ENCODE results near the gene CCDC186. TPM values are rescaled to one million over a fixed set of nuclear protein-coding genes. Genes with fewer than 3 reads are reported as not detected.

The CCDC186 gene
- total RNA-seq, 1 donor from 2014 or later, result 13.9 TPM

DNA sequence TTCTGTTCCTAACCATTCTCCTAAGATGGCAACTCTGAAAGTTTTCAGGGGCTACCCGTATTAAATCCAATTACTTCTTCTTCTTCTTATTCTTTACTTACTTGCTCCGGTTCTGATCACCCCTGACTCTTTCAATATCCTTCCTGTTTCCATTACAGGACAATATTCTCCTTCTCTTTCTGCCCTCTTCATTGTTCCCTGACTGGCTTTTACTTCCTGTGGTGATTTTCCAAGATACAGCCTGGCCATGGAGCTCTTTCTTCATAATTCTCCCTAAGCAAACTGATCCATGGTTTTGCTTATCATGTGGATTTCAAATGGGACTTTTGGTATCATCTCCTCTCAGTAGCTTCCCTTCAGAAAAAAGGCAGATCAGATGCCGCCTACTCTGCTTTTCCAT, 35.4 kb downstream of the CCDC186 start:
- H3K27ac Mint-ChIP-seq, result no peak overlapping the region
- no peak for DNase-seq (ENCODE audit: low spot score)
- intact Hi-C loops (cut with micrococcal nuclease), result no loop called here
- H3K9me3 Mint-ChIP-seq, result no peaks in the 10 kb centered on the region
- H3K4me3 Mint-ChIP-seq (ENCODE audit: low read depth), result no peak overlapping the region
- no peaks in the 10 kb centered on the region for H3K4me1 Mint-ChIP-seq (ENCODE audit: low read depth)
- no peaks in the 10 kb centered on the region for H3K27me3 Mint-ChIP-seq (ENCODE audit: low read depth)
- H3K36me3 Mint-ChIP-seq (ENCODE audit: low read depth), result peaks cover 41% of the 10 kb centered on the region

DNA sequence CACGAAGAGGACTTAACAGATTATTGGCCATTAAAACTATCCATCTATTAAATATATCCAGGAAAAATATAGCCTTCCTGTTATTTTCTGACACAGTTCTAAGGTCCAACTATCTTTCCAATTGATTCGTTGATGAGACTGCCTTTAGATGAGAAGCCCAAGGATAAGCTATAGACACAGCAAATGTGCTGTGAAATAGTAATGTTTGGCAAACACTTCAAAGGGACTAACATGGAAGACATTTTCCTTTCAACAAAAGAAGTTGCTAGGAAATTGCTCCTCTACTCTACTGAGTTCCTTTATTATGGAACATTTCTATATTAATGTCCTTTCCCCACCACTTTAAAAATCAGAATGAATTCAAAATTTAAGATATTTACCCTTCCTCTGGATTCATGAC, 38.5 kb downstream of the CCDC186 start:
- Mint-ChIP-seq H3K27ac (no peak overlapping the region), H3K9me3 (no peaks in the 10 kb centered on the region), H3K4me3 (ENCODE audit: low read depth) (no peak overlapping the region), H3K4me1 (ENCODE audit: low read depth) (peaks cover 2% of the 10 kb centered on the region), H3K27me3 (ENCODE audit: low read depth) (no peaks in the 10 kb centered on the region), H3K36me3 (ENCODE audit: low read depth) (peaks cover 46% of the 10 kb centered on the region)
- no peak for DNase-seq (ENCODE audit: low spot score)
- intact Hi-C loops (cut with micrococcal nuclease), result no loop called here

DNA sequence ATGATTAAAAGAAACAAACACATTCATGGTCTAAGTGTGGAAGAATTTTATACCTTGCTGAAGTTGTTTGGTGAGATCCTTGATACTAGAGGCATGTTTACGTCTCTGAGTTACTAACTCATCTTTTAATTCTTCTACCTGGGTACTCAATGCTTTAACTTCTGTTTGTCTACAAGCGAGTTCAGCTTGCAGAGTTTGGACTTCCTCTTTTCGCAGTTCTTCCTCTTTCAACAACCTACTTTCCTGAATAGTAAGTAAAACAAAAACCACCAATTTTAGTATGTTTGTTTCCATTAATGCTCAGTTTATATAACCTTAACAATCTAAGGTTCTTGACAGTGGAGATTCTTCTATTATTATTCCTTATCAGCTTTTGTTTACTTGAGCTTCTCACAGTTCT, 42.9 kb downstream of the CCDC186 start:
- no peak for DNase-seq (ENCODE audit: low spot score)
- Mint-ChIP-seq H3K4me1 (ENCODE audit: low read depth) (peaks cover 2% of the 10 kb centered on the region), H3K27me3 (ENCODE audit: low read depth) (no peaks in the 10 kb centered on the region), H3K9me3 (no peaks in the 10 kb centered on the region), H3K4me3 (ENCODE audit: low read depth) (no peak overlapping the region), H3K36me3 (ENCODE audit: low read depth) (peaks cover 57% of the 10 kb centered on the region), H3K27ac (no peak overlapping the region)
- intact Hi-C loops (cut with micrococcal nuclease), result no loop called here

DNA sequence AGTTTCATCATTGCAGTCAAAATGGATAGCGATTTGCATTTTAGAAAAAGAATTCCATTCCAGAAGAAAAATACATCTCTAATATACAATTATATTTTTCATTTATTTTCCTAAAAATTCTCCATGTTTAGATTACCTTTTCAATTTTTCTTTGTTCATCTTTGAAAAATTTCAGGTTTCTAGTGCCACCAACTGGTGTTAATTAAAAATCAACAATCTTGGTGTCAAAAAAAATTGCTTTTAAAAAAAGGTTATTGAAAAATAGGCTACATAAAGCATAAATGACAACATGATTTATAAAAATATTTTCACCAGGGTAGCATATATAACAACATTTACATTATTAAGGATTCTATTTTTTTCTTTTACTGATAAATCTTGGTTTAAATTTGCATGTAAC, 53.0 kb downstream of the CCDC186 start:
- no peak for DNase-seq (ENCODE audit: low spot score)
- H3K4me3 Mint-ChIP-seq (ENCODE audit: low read depth), result no peak overlapping the region
- H3K4me1 Mint-ChIP-seq (ENCODE audit: low read depth), result no peaks in the 10 kb centered on the region
- H3K9me3 Mint-ChIP-seq, result no peaks in the 10 kb centered on the region
- no peak overlapping the region for H3K27ac Mint-ChIP-seq
- intact Hi-C loops (cut with micrococcal nuclease), result no loop called here
- H3K27me3 Mint-ChIP-seq (ENCODE audit: low read depth), result peaks cover 17% of the 10 kb centered on the region
- H3K36me3 Mint-ChIP-seq (ENCODE audit: low read depth), result peaks cover 6% of the 10 kb centered on the region

DNA sequence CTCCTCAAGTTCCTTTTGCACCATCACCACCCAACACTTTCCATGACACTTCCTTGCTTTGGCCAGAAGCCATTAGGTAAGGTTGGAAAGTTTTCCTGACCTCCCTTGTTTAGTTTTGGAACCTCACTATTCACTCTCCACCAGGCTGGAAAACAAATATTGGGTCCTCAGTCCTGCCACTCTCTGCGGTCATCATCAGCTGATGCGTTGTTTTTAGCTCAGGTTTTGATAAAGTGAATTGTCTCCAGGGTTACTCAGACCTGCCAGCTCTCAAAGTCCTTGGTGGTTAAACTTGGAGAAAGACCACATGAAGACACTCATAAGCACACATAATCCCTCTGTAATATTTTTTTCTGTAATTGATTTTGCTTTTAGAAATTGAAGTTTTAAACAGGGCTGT, 55.5 kb downstream of the CCDC186 start:
- intact Hi-C loops (cut with micrococcal nuclease), result no loop called here
- Mint-ChIP-seq H3K9me3 (no peaks in the 10 kb centered on the region), H3K27me3 (ENCODE audit: low read depth) (peaks cover 27% of the 10 kb centered on the region), H3K4me3 (ENCODE audit: low read depth) (no peak overlapping the region), H3K36me3 (ENCODE audit: low read depth) (no peaks in the 10 kb centered on the region), H3K4me1 (ENCODE audit: low read depth) (no peaks in the 10 kb centered on the region), H3K27ac (no peak overlapping the region)
- no peak for DNase-seq (ENCODE audit: low spot score)

DNA sequence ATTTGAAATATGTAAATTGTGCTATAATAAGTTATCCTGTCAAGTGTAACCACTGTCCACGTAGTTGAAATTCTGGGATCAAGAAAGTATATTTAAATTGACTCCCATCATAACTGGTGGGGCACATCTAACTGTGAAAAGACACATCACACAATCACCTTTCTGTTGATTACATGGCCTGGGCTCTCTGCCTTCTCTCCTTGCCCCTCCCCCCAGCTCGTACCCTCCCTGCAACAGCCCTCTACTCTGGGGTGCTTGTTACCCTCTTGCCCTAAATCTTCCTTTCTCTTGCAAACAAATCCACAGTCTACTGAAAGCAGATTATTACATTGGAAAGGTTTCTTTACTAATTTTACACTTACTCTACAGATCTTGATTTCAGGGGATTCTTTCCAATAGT, 56.3 kb downstream of the CCDC186 start:
- Mint-ChIP-seq H3K27me3 (ENCODE audit: low read depth) (peaks cover 28% of the 10 kb centered on the region), H3K27ac (no peak overlapping the region), H3K4me3 (ENCODE audit: low read depth) (no peak overlapping the region), H3K9me3 (no peaks in the 10 kb centered on the region), H3K4me1 (ENCODE audit: low read depth) (no peaks in the 10 kb centered on the region), H3K36me3 (ENCODE audit: low read depth) (no peaks in the 10 kb centered on the region)
- intact Hi-C loops (cut with micrococcal nuclease), result no loop called here
- DNase-seq (ENCODE audit: low spot score), result no peak

DNA sequence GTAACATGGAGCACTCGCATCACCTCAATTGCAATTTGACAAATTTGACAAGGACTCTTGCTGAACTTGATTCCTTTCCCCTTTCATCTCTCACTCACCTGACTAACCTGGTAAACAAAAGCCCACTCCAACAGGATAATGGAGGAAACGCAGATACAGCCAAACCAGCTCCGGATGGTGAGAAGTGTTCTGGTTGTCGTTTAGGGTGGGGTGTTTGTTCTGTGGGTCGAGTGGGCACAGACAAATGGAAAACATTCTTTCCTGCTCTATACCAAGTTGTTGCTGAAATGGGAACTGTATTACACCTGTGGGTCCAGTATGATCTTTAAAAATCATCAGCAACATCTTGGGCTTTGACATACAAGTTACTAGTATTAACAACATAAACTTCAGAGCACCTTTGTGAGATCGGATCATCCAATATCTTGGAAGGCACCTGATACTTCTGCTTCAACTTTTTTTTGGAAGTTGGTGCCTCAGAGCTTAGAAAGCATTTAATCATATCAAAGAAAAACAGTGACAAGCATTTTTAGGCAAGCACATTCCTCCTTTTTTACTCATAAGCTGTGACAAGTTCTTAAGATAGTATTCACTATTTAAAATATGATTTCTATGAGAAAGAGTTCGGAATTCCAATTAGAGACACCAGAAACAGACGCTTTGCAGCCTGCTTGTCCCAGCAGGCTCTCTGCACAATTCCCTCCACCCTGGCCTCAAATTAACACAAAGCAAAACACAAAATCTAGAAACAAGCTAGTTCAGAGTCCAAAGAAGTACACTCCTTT, 58.1 kb downstream of the CCDC186 start:
- Mint-ChIP-seq H3K27ac (no peak overlapping the region), H3K36me3 (ENCODE audit: low read depth) (no peaks in the 10 kb centered on the region), H3K27me3 (ENCODE audit: low read depth) (peaks cover 32% of the 10 kb centered on the region), H3K4me3 (ENCODE audit: low read depth) (no peak overlapping the region), H3K4me1 (ENCODE audit: low read depth) (no peaks in the 10 kb centered on the region), H3K9me3 (no peaks in the 10 kb centered on the region)
- no peak for DNase-seq (ENCODE audit: low spot score)
- intact Hi-C loops (cut with micrococcal nuclease), result no loop called here

DNA sequence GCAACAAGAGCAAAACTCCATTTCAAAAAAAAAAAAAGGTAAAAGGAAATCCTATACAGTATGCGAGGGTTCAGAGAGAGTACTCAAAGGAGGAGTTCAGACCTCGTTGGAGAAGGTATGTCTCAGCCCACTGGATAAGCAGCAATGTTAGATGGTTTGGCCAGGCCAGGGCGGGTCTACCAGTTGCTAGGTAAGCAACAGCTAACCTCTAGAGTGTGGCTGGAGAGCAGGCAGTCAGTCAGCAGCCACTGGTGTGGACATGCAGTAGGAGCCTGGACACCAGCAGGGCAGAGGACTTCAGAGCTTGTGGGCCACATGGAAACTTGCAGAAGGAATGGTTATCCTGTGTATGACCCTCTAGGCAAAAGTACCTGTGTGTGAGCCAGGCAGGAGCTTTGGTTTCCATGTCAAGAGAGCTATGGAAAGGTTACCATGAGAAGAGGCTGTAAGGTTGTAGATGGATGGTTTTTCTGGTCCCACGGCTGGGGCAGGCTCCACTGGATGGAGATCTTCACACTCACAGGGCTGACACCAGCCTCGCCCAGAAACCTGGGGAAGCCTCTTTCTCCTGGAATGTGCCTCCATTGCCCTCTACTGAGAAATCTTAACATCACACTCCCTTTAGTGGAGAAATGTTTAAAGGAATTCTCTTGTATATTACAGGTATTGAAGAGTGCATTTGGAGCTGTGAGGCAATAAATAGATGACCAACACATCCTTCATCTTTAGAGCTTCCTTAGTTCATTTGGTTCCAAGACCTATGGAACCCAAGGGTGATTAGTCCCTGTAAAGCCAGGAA, 63.6 kb downstream of the CCDC186 start:
- Mint-ChIP-seq H3K27me3 (ENCODE audit: low read depth) (peaks cover 33% of the 10 kb centered on the region), H3K27ac (no peak overlapping the region), H3K9me3 (no peaks in the 10 kb centered on the region), H3K4me3 (ENCODE audit: low read depth) (no peak overlapping the region), H3K36me3 (ENCODE audit: low read depth) (no peaks in the 10 kb centered on the region), H3K4me1 (ENCODE audit: low read depth) (no peaks in the 10 kb centered on the region)
- no peak for DNase-seq (ENCODE audit: low spot score)
- intact Hi-C loops (cut with micrococcal nuclease), result no loop called here

DNA sequence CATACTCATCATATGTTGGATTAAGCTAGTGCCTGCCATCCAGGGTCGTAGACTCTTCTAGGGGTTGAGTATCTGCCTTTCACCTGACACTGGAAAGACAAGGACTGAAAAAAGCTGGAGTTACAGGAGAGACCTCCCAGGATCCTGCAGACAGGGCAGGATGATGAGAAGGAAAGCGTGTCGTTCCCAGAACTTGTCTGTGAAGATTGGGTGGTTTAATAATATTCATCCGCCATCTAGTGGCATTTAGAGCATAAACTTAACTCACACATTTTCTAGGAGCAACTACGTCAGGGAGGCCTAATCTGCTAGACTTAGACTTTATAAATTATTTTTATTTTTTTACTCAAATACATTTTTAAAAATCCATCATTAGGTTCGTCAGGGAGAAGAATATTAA, 70.7 kb downstream of the CCDC186 start:
- no peak overlapping the region for H3K4me3 Mint-ChIP-seq (ENCODE audit: low read depth)
- no peak overlapping the region for H3K27ac Mint-ChIP-seq
- H3K4me1 Mint-ChIP-seq (ENCODE audit: low read depth), result peaks cover 24% of the 10 kb centered on the region
- no peak for DNase-seq (ENCODE audit: low spot score)
- H3K36me3 Mint-ChIP-seq (ENCODE audit: low read depth), result no peaks in the 10 kb centered on the region
- intact Hi-C loops (cut with micrococcal nuclease), result loop anchor here (1.0 to 5.0 kb wide), 3 partner anchors 251 to 398 kb away; partner anchors contain the start of genes DCLRE1A and NHLRC2
- H3K9me3 Mint-ChIP-seq, result no peaks in the 10 kb centered on the region
- H3K27me3 Mint-ChIP-seq (ENCODE audit: low read depth), result peaks cover 50% of the 10 kb centered on the region

DNA sequence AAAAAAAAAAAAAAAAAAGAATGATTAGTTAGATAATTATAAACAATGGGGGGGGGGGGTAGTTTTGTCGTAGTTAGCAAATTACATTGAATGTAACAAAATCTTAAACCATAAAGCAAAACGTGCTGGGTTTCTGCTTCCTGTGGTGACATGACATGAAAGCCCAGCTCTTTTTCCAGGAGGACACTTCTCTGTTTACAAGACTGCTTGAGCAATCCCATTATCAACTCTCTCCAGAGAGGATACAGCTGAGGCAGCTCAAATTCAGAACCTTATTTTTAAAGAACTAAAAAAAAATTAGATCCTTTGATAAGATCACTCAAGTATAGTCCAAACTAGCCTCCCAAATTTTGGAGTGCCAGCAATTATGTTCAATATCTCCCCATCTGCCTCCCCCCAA, 71.7 kb downstream of the CCDC186 start:
- DNase-seq (ENCODE audit: low spot score), result no peak
- H3K9me3 Mint-ChIP-seq, result no peaks in the 10 kb centered on the region
- H3K36me3 Mint-ChIP-seq (ENCODE audit: low read depth), result no peaks in the 10 kb centered on the region
- H3K27me3 Mint-ChIP-seq (ENCODE audit: low read depth), result peaks cover 53% of the 10 kb centered on the region
- no peak overlapping the region for H3K4me3 Mint-ChIP-seq (ENCODE audit: low read depth)
- H3K4me1 Mint-ChIP-seq (ENCODE audit: low read depth), result peaks cover 24% of the 10 kb centered on the region
- intact Hi-C loops (cut with micrococcal nuclease), result loop anchor here (2.0 to 5.0 kb wide), 2 partner anchors 250 to 397 kb away; partner anchors contain the start of genes DCLRE1A and NHLRC2
- no peak overlapping the region for H3K27ac Mint-ChIP-seq

DNA sequence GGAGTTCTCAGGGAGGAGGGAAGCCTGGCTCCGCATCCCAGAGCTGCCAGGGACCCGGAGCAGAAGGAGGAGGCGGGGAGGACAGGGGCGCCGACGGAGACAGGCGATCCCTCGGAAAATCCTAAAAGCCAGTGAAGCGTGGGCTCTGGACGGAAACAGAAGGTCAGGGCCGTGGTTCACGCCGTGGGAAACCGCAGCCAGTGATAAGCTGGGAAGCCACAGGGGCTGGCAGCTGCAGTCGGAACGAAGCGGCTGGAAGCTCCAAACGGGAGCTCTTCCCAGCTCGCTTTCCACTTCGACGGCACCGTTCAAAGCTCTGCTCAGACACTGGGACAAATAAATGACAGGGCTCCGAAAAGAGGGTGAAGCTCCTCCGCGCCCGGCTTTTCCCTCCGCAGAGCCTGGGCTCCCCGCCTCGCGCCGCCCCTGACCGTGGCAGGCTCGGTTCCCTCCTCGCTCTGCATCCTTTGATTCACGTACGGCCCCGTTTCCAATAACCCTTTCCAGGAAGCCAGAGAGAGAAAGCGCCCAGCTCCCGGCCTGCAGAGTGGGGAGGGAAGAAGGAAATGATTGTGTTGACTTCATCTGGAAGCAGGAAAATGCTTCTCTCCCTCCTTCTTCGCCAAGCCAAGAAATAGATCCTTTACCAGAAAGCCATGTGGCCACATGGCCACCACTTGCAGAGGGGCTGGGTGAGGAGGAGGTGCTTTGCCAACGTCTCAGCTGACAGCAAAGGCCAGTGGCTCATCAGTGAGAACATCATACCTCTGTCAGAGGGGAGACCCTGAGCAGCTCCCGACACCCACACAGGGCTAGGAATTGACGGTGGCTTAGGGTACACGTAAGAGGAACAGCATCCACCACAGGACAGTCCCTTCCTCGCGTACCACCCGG, 72.9 kb downstream of the CCDC186 start:
- peak overlapping the region; percentile 27 for H3K4me3 Mint-ChIP-seq (ENCODE audit: low read depth)
- peaks cover 33% of the 10 kb centered on the region for H3K4me1 Mint-ChIP-seq (ENCODE audit: low read depth)
- H3K36me3 Mint-ChIP-seq (ENCODE audit: low read depth), result no peaks in the 10 kb centered on the region
- DNase-seq (ENCODE audit: low spot score), result no peak
- no peaks in the 10 kb centered on the region for H3K9me3 Mint-ChIP-seq
- no peak overlapping the region for H3K27ac Mint-ChIP-seq
- peaks cover 50% of the 10 kb centered on the region for H3K27me3 Mint-ChIP-seq (ENCODE audit: low read depth)
- intact Hi-C loops (cut with micrococcal nuclease), result loop anchor here (5.0 kb wide), 1 partner anchor 249 kb away; the partner anchor contains the start of genes DCLRE1A and NHLRC2

DNA sequence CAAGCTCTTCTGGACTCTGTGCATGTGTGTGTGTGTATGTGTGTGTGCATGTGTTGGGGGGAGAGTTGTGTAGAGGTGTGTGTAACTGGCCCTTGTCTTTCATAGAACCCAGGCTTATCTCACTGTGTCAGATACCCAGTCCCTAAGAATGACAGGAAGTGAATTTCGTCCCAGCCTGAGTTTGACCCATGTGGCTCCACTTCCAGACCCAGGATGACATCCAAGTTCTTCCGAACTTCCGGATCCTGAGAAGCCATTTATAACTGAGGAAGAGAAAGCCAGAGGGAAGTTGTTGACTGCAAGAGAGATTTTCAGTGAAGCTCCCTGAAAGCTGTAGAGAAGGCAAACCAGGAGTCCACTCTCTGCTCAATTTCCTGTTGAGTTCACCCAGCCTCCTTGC, 77.1 kb downstream of the CCDC186 start:
- peaks cover 4% of the 10 kb centered on the region for H3K9me3 Mint-ChIP-seq
- H3K4me3 Mint-ChIP-seq (ENCODE audit: low read depth), result no peak overlapping the region
- no peaks in the 10 kb centered on the region for H3K36me3 Mint-ChIP-seq (ENCODE audit: low read depth)
- H3K4me1 Mint-ChIP-seq (ENCODE audit: low read depth), result peaks cover 42% of the 10 kb centered on the region
- DNase-seq (ENCODE audit: low spot score), result no peak
- intact Hi-C loops (cut with micrococcal nuclease), result loop anchor here (1.0 kb wide), 1 partner anchor 13 kb away; no protein-coding TSS in a partner anchor
- H3K27me3 Mint-ChIP-seq (ENCODE audit: low read depth), result peaks cover 54% of the 10 kb centered on the region
- no peak overlapping the region for H3K27ac Mint-ChIP-seq
